Nephron progenitor cell (in vitro differentiated cells): ENCODE measurements around the gene TTLL9.
"Not testable (repeated sequence)": the region's sequence is repeated elsewhere in the genome, so short reads cannot be mapped to it uniquely, and the experiment has no call there.

Experiments used
- DNase-seq: peaks from one replicate; pipeline ENCODE4 v3.0.0; 2021
- H3K27ac Mint-ChIP-seq: 2 replicates; pipeline ENCODE4 v1.8.0; 2021; ENCODE audit warnings: mild to moderate bottlenecking, moderate library complexity, mixed read lengths
- H3K27me3 Mint-ChIP-seq: 2 replicates; pipeline ENCODE4 v1.8.0; 2021; ENCODE audit warnings: mild to moderate bottlenecking, low read depth, mixed read lengths; ENCODE audit not compliant: poor library complexity
- H3K36me3 Mint-ChIP-seq: 2 replicates; pipeline ENCODE4 v1.8.0; 2021; ENCODE audit warnings: low read depth, mixed read lengths
- H3K4me1 Mint-ChIP-seq: 2 replicates; pipeline ENCODE4 v1.8.0; 2021; ENCODE audit warnings: mixed read lengths
- H3K4me3 Mint-ChIP-seq: 2 replicates; pipeline ENCODE4 v1.8.0; 2021; ENCODE audit warnings: mild to moderate bottlenecking, moderate library complexity, mixed read lengths
- H3K9me3 Mint-ChIP-seq: 2 replicates; pipeline ENCODE4 v1.8.0; 2021; ENCODE audit warnings: mild to moderate bottlenecking, moderate library complexity, mixed read lengths
- CTCF ChIP-seq: fragments of 200-600 bp; sonication (generic); IDR thresholded peaks from 2 replicates; pipeline ENCODE4 v1.5.0; 2021; ENCODE audit warnings: antibody characterized with exemption

TTLL9 gene

GRCh38 chr20:31918466-31919105 is 48.2 kb downstream of the TTLL9 start:
- no peak overlapping the region for H3K4me3 Mint-ChIP-seq
- peak overlapping the region; percentile 66 for H3K27ac Mint-ChIP-seq

GRCh38 chr20:31919410-31920155 is 49.1 kb downstream of the TTLL9 start:
- H3K36me3 Mint-ChIP-seq = no peaks in the 10 kb centered on the region
- no peak overlapping the region for H3K27ac Mint-ChIP-seq
- TF ChIP-seq CTCF = no peak
- H3K4me3 Mint-ChIP-seq = no peak overlapping the region
- DNase-seq = no peak
- peaks cover 8% of the 10 kb centered on the region for H3K9me3 Mint-ChIP-seq
- peaks cover 9% of the 10 kb centered on the region for H3K27me3 Mint-ChIP-seq
- peaks cover 45% of the 10 kb centered on the region for H3K4me1 Mint-ChIP-seq

More at GRCh38 chr20:31918466-31919105, 48.2 kb downstream of the TTLL9 start:
- Mint-ChIP-seq H3K27me3 (peaks cover 4% of the 10 kb centered on the region), H3K36me3 (no peaks in the 10 kb centered on the region), H3K9me3 (peaks cover 8% of the 10 kb centered on the region), H3K4me1 (peaks cover 45% of the 10 kb centered on the region)
- no peak for TF ChIP-seq CTCF
- DNase-seq = no peak

GRCh38 chr20:31920275-31920855 is 49.9 kb downstream of the TTLL9 start:
- H3K36me3 Mint-ChIP-seq = no peaks in the 10 kb centered on the region
- no peak for DNase-seq
- no peak for TF ChIP-seq CTCF
- no peak overlapping the region for H3K27ac Mint-ChIP-seq
- H3K27me3 Mint-ChIP-seq = peaks cover 9% of the 10 kb centered on the region
- H3K4me3 Mint-ChIP-seq = no peak overlapping the region
- H3K9me3 Mint-ChIP-seq = peaks cover 8% of the 10 kb centered on the region
- H3K4me1 Mint-ChIP-seq = peaks cover 41% of the 10 kb centered on the region

- not testable (repeated sequence) for DNase-seq, H3K36me3 Mint-ChIP-seq, H3K9me3 Mint-ChIP-seq, H3K4me3 Mint-ChIP-seq, H3K27ac Mint-ChIP-seq
- H3K27me3 Mint-ChIP-seq = peaks cover 13% of the 10 kb centered on the region
- H3K4me1 Mint-ChIP-seq = peaks cover 37% of the 10 kb centered on the region
Observed at GRCh38 chr20:31921480-31921879, 51.0 kb downstream of the TTLL9 start.

- H3K27me3 Mint-ChIP-seq = peaks cover 13% of the 10 kb centered on the region
- no peak for DNase-seq
- H3K36me3 Mint-ChIP-seq = no peaks in the 10 kb centered on the region
- H3K4me3 Mint-ChIP-seq = no peak overlapping the region
- H3K9me3 Mint-ChIP-seq = peaks cover 7% of the 10 kb centered on the region
- TF ChIP-seq CTCF = no peak
- peaks cover 37% of the 10 kb centered on the region for H3K4me1 Mint-ChIP-seq
- H3K27ac Mint-ChIP-seq = no peak overlapping the region
Observed at GRCh38 chr20:31922181-31922580, 51.7 kb downstream of the TTLL9 start.

- H3K9me3 Mint-ChIP-seq = peaks cover 3% of the 10 kb centered on the region
- peaks cover 13% of the 10 kb centered on the region for H3K27me3 Mint-ChIP-seq
- DNase-seq = no peak
- H3K4me3 Mint-ChIP-seq = no peak overlapping the region
- peaks cover 41% of the 10 kb centered on the region for H3K4me1 Mint-ChIP-seq
- TF ChIP-seq CTCF = no peak
- no peaks in the 10 kb centered on the region for H3K36me3 Mint-ChIP-seq
- H3K27ac Mint-ChIP-seq = no peak overlapping the region
Observed at GRCh38 chr20:31922588-31922987, 52.2 kb downstream of the TTLL9 start.
